ENCODE data around the gene UBL7.

DNA sequence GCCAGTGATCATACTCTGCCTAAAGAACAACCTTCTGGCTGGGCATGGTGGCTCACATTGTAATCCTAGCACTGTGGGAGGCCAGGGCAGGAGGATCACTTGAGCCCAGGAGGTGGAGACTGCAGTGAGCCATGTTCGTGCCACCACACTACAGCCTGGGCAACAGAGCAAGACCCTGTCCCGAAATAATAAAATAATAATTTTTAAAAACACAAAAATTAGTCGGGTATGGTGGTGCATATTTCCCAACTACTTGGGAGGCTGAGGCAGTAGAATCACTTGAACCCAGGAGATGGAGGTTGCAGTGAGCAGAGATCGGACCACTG, 45.5 kb upstream of the UBL7 start:
- no peak for TF ChIP-seq EP300 (IDR thresholded peaks at IDR 0.05; ENCODE audit: low read depth)
- TF ChIP-seq POLR2AphosphoS5 (IDR thresholded peaks at IDR 0.05) = no peak
- TF ChIP-seq POLR2A (IDR thresholded peaks at IDR 0.05) = no peak
